Right atrium auricular region (tissue), 2 donors: ENCODE data around the gene GABRB1. TPM values are rescaled to one million over a fixed set of nuclear protein-coding genes. Genes with fewer than 3 reads are reported as not detected.
A peak's percentile ranks its signal among the peaks of the same experiment; 100 is the strongest.

ENCODE experiments used
- DNase-seq: peaks from one replicate; pipeline ENCODE4 v3.0.0-alpha.2; 2019; ENCODE audit warnings: low spot score
- H3K27ac ChIP-seq, 2 donors: fragments of 200-600 bp; sonication (generic); 1 replicate in 1 of 2; 2 replicates in 1 of 2; pipeline ENCODE4 v1.5.1; 2016 to 2019
- H3K27me3 ChIP-seq, 2 donors: fragments of 200-600 bp; sonication (generic); one replicate each; pipeline versions ENCODE4 v1.5.1 to v1.6.0; 2017 to 2019
- H3K36me3 ChIP-seq: fragments of 200-600 bp; sonication (generic); one replicate; pipeline ENCODE4 v1.5.1; 2016
- H3K4me1 ChIP-seq, 2 donors: fragments of 200-600 bp; sonication (generic); one replicate each; pipeline versions ENCODE4 v1.5.1 to v1.6.0; 2017 to 2019
- H3K4me3 ChIP-seq, 2 donors: fragments of 200-600 bp; sonication (generic); 1 replicate in 1 of 2; 2 replicates in 1 of 2; pipeline ENCODE4 v1.5.1; 2017 to 2019; ENCODE audit warnings: mild to moderate bottlenecking in 1 of 2, moderate library complexity in 1 of 2
- H3K9me3 ChIP-seq, 2 donors: fragments of 200-600 bp; sonication (generic); one replicate each; pipeline ENCODE4 v1.5.1; 2019
- CTCF ChIP-seq, 2 donors: fragments of 200-600 bp; sonication (generic); IDR thresholded peaks; one replicate each; pipeline ENCODE4 v1.5.1; 2019; ENCODE audit warnings: antibody characterized with exemption in 2 of 2
- total RNA-seq, 2 donors: library from RNA; depleted of rRNA; stranded (reverse); fragments of >200 nt; gene quantifications; one replicate each; pipeline ENCODE4 v1.1.0, GENCODE V29; 2016

GABRB1 gene
- total RNA-seq, 2 donors from 2014 or later = 1.1 to 2.6 TPM

GRCh38 chr4:47118192-47118929, 87.0 kb downstream of the GABRB1 start:
- no peaks in the 10 kb centered on the region for H3K9me3 ChIP-seq
- no peak for DNase-seq
- H3K27me3 ChIP-seq = no peaks in the 10 kb centered on the region
- no peak for TF ChIP-seq CTCF (IDR thresholded peaks at IDR 0.05)
- H3K4me3 ChIP-seq = no peak overlapping the region
- no peaks in the 10 kb centered on the region for H3K36me3 ChIP-seq
- no peaks in the 10 kb centered on the region for H3K4me1 ChIP-seq
- H3K27ac ChIP-seq = no peak overlapping the region

GRCh38 chr4:47120783-47121182, 89.4 kb downstream of the GABRB1 start:
- no peak overlapping the region for H3K27ac ChIP-seq
- no peak for DNase-seq
- no peak for TF ChIP-seq CTCF (IDR thresholded peaks at IDR 0.05)

GRCh38 chr4:47122592-47123291, 91.4 kb downstream of the GABRB1 start:
- Histone ChIP-seq H3K4me3 (no peak overlapping the region), H3K27me3 (no peaks in the 10 kb centered on the region), H3K9me3 (no peaks in the 10 kb centered on the region), H3K36me3 (no peaks in the 10 kb centered on the region), H3K4me1 (no peaks in the 10 kb centered on the region), H3K27ac (no peak overlapping the region)
- TF ChIP-seq CTCF (IDR thresholded peaks at IDR 0.05) = peak; percentile 70 to 85
- peak; percentile 62 for DNase-seq

More at GRCh38 chr4:47120783-47121182, 89.4 kb downstream of the GABRB1 start:
- H3K9me3 ChIP-seq = no peaks in the 10 kb centered on the region
- no peak overlapping the region for H3K4me3 ChIP-seq
- H3K27me3 ChIP-seq = no peaks in the 10 kb centered on the region
- H3K36me3 ChIP-seq = no peaks in the 10 kb centered on the region
- no peaks in the 10 kb centered on the region for H3K4me1 ChIP-seq

- Histone ChIP-seq H3K4me1 (no peaks in the 10 kb centered on the region), H3K36me3 (no peaks in the 10 kb centered on the region), H3K4me3 (no peak overlapping the region), H3K27me3 (no peaks in the 10 kb centered on the region), H3K9me3 (no peaks in the 10 kb centered on the region), H3K27ac (no peak overlapping the region)
- no peak for DNase-seq
- TF ChIP-seq CTCF (IDR thresholded peaks at IDR 0.05) = no peak
These were observed 97.6 kb downstream of the GABRB1 start for GRCh38 chr4:47128991-47129390.

GRCh38 chr4:47135210-47135609, 103.8 kb downstream of the GABRB1 start:
- DNase-seq = no peak
- H3K27ac ChIP-seq = no peak overlapping the region
- H3K27me3 ChIP-seq = no peaks in the 10 kb centered on the region
- no peak overlapping the region for H3K4me3 ChIP-seq
- no peaks in the 10 kb centered on the region for H3K4me1 ChIP-seq
- H3K36me3 ChIP-seq = no peaks in the 10 kb centered on the region
- H3K9me3 ChIP-seq = no peaks in the 10 kb centered on the region
- no peak for TF ChIP-seq CTCF (IDR thresholded peaks at IDR 0.05)
